ENCODE data around the gene NSG1. TPM values are rescaled to one million over a fixed set of nuclear protein-coding genes. Genes with fewer than 3 reads are reported as not detected.

The NSG1 gene
- total and polyA plus RNA-seq, 4 experiments from 2014 or later, result 48.8 to 82.6 (median 75.0) TPM

DNA sequence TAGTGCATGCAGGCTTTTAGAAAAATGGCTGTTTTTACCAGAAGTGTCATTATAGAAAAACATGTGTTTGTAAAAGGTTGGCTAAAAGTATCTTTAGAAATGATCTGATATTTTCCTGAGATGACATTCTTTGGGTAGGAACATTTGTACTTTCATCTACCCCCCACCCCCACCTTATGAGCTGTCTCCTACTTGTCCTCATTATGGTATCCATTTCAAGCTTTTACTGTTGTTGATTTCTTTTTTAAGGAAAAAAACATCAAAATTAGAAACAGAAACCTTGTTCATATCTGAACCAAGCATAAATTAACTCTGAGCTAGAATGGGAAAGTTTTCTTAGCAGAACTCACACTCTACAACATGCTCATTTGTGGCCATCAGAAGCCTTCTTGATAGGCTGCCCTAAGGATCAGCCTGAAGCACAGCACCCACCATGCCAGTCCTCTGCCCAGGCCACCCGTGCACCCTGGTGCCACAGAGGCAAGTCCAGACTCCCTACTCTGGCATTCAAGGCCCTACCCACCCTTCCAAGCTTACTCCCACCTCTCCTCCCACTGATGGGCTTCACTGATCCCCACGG, 49.4 kb downstream of the NSG1 start:
- POLR2A ChIA-PET (ENCODE audit: partially characterized antibody), result no interaction called here

DNA sequence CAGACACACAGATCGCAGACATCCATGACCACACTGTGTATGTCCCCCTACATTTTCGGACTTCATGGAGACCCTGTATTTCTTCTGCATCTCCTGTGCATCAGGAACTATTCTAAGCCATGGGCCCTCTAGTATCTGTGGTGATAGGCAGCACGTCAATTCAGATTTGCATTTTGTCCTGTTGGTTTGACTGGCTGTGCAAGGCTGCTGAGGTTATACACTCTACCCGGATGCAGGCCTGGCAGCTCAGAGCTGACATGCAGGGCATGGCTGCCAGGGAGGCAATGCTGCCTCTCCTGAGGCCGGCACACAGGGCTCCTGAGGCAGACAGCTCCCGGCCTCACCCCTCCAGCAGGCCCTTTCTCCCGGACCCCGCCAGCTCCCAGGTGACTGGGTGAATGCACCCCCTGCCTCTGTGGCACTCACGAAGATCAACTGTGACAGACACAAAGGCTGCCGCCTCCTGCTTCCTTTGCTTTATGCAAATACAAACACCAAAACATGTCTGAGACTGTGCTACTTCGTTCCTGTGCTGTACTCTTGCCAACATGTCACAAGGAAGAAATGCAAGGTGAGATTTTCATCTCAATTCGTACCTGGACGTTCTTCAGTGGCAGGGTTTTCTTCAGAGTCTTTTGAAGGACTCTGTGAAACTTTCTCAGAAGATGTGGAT, 51.0 kb downstream of the NSG1 start:
- intact Hi-C loops (cut with micrococcal nuclease), result no loop called here
- Histone ChIP-seq H3K4me3 (ENCODE audit: low read length in 2 of 2) (no peak overlapping the region), H3K36me3 (ENCODE audit: insufficient read depth, low read length) (peaks cover 17% of the 10 kb centered on the region), H3K27ac (ENCODE audit: low read depth, low read length) (no peak overlapping the region), H3K9me3 (ENCODE audit: control insufficient read depth in 1 of 2, low read length in 2 of 2) (no peaks in the 10 kb centered on the region), H3K4me1 (ENCODE audit: insufficient read depth, low read length) (no peaks in the 10 kb centered on the region), H3K27me3 (ENCODE audit: insufficient read depth, low read length) (no peaks in the 10 kb centered on the region)
- peak overlapping the region in 1 of 8 donors; percentile 12 for H3K4me3 Mint-ChIP-seq
- ChIA-PET POLR2A (ENCODE audit: partially characterized antibody) (no interaction called here), CTCF (ENCODE audit: partially characterized antibody) (interaction anchor here (1.5 to 1.6 kb wide), 2 partner anchors 10 kb away, joined by 4 read pairs; no protein-coding TSS in a partner anchor)
- H3K27me3 Mint-ChIP-seq, result no peaks in the 10 kb centered on the region
- peaks cover 13 to 41% of the 10 kb centered on the region in 2 donors for H3K36me3 Mint-ChIP-seq
- H3K4me1 Mint-ChIP-seq, result peaks cover 0 to 9% (median 2%) of the 10 kb centered on the region in 4 donors
- H3K9me3 Mint-ChIP-seq, result no peaks in the 10 kb centered on the region
- DNase-seq, result no peak
- H3K27ac Mint-ChIP-seq, result peak overlapping the region in 3 of 7 donors; percentile 24 to 64 (median 57)

More for the DNA sequence above, 49.4 kb downstream of the NSG1 start:
- no peak overlapping the region for H3K27ac ChIP-seq (ENCODE audit: low read depth, low read length)
- Mint-ChIP-seq H3K36me3 (peaks cover 15 to 42% of the 10 kb centered on the region in 2 donors), H3K9me3 (no peaks in the 10 kb centered on the region), H3K4me1 (peaks cover 0 to 6% (median 3%) of the 10 kb centered on the region in 4 donors), H3K4me3 (no peak overlapping the region), H3K27me3 (no peaks in the 10 kb centered on the region), H3K27ac (peak overlapping the region in 2 of 7 donors; percentile 81 to 82)
- intact Hi-C loops (cut with micrococcal nuclease), result no loop called here
- H3K27me3 ChIP-seq (ENCODE audit: insufficient read depth, low read length), result no peaks in the 10 kb centered on the region
- DNase-seq, result no peak
- peaks cover 17% of the 10 kb centered on the region for H3K36me3 ChIP-seq (ENCODE audit: insufficient read depth, low read length)
- no peaks in the 10 kb centered on the region for H3K9me3 ChIP-seq (ENCODE audit: control insufficient read depth in 1 of 2, low read length in 2 of 2)
- no peak overlapping the region for H3K4me3 ChIP-seq (ENCODE audit: low read length in 2 of 2)
- CTCF ChIA-PET (ENCODE audit: partially characterized antibody), result interaction anchor here (0.6 to 1.5 kb wide), 4 partner anchors 8 to 53 kb away, joined by 3 to 4 read pairs (median 3); no protein-coding TSS in a partner anchor
- H3K4me1 ChIP-seq (ENCODE audit: insufficient read depth, low read length), result no peaks in the 10 kb centered on the region

DNA sequence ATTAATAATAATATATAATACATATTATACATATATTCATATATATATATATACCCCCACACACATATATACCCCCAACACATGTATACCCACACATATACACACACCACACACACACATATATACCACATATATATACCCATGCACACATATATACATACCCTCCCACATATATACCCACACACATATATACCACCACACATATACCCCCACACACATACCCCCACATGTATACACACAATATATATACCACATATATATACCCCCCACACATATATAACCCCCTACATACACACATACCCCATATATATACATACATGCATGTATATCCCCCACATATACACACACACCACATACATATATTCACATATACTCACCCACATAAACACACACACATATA, 52.0 kb downstream of the NSG1 start:
- intact Hi-C loops (cut with micrococcal nuclease), result no loop called here
- POLR2A ChIA-PET (ENCODE audit: partially characterized antibody), result no interaction called here

DNA sequence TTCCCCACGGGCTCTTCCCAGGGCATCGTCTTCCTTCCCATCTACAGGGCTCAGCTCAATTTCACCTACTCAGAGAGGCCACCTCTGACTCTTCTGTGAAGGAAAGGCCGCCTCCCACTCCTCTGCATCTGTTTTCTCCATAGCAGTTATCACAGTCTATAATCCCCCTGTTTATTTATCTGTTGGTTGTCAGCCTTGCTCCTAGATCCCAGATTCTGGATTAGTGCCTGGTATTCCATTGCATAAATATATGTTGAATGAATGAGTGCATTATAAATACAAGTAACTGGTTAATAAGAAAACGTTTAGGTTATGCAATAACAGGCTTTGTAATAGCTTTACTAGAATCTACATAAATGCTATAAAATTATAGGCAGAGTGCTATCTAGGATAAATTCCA, 52.9 kb downstream of the NSG1 start:
- no peak for DNase-seq
- H3K27me3 ChIP-seq (ENCODE audit: insufficient read depth, low read length), result no peaks in the 10 kb centered on the region
- no peaks in the 10 kb centered on the region for H3K9me3 ChIP-seq (ENCODE audit: control insufficient read depth in 1 of 2, low read length in 2 of 2)
- H3K4me3 ChIP-seq (ENCODE audit: low read length in 2 of 2), result no peak overlapping the region
- peaks cover 16 to 36% of the 10 kb centered on the region in 2 donors for H3K36me3 Mint-ChIP-seq
- H3K27me3 Mint-ChIP-seq, result no peaks in the 10 kb centered on the region
- H3K27ac Mint-ChIP-seq, result no peak overlapping the region
- intact Hi-C loops (cut with micrococcal nuclease), result no loop called here
- no peak overlapping the region for H3K4me3 Mint-ChIP-seq
- POLR2A ChIA-PET (ENCODE audit: partially characterized antibody), result interaction anchor here (0.6 kb wide), 1 partner anchor 24 kb away, joined by 3 read pairs; no protein-coding TSS in a partner anchor
- no peak overlapping the region for H3K27ac ChIP-seq (ENCODE audit: low read depth, low read length)
- peaks cover 0 to 9% (median 2%) of the 10 kb centered on the region in 4 donors for H3K4me1 Mint-ChIP-seq
- no peaks in the 10 kb centered on the region for H3K4me1 ChIP-seq (ENCODE audit: insufficient read depth, low read length)
- peaks cover 17% of the 10 kb centered on the region for H3K36me3 ChIP-seq (ENCODE audit: insufficient read depth, low read length)
- CTCF ChIA-PET (ENCODE audit: partially characterized antibody), result interaction anchor here (1.4 kb wide), 1 partner anchor 9 kb away, joined by 6 read pairs; no protein-coding TSS in a partner anchor
- no peaks in the 10 kb centered on the region for H3K9me3 Mint-ChIP-seq

More for the DNA sequence above, 52.0 kb downstream of the NSG1 start:
- no peaks in the 10 kb centered on the region for H3K9me3 ChIP-seq (ENCODE audit: control insufficient read depth in 1 of 2, low read length in 2 of 2)
- H3K27me3 Mint-ChIP-seq, result no peaks in the 10 kb centered on the region
- DNase-seq, result no peak
- no peak overlapping the region for H3K27ac ChIP-seq (ENCODE audit: low read depth, low read length)
- H3K9me3 Mint-ChIP-seq, result no peaks in the 10 kb centered on the region
- CTCF ChIA-PET (ENCODE audit: partially characterized antibody), result no interaction called here
- peaks cover 14 to 39% of the 10 kb centered on the region in 2 donors for H3K36me3 Mint-ChIP-seq
- H3K27me3 ChIP-seq (ENCODE audit: insufficient read depth, low read length), result no peaks in the 10 kb centered on the region
- no peaks in the 10 kb centered on the region for H3K4me1 ChIP-seq (ENCODE audit: insufficient read depth, low read length)
- no peak overlapping the region for H3K4me3 Mint-ChIP-seq
- H3K4me1 Mint-ChIP-seq, result peaks cover 0 to 9% (median 2%) of the 10 kb centered on the region in 4 donors
- H3K36me3 ChIP-seq (ENCODE audit: insufficient read depth, low read length), result peaks cover 17% of the 10 kb centered on the region
- peak overlapping the region in 1 of 7 donors; percentile 62 for H3K27ac Mint-ChIP-seq
- H3K4me3 ChIP-seq (ENCODE audit: low read length in 2 of 2), result no peak overlapping the region

DNA sequence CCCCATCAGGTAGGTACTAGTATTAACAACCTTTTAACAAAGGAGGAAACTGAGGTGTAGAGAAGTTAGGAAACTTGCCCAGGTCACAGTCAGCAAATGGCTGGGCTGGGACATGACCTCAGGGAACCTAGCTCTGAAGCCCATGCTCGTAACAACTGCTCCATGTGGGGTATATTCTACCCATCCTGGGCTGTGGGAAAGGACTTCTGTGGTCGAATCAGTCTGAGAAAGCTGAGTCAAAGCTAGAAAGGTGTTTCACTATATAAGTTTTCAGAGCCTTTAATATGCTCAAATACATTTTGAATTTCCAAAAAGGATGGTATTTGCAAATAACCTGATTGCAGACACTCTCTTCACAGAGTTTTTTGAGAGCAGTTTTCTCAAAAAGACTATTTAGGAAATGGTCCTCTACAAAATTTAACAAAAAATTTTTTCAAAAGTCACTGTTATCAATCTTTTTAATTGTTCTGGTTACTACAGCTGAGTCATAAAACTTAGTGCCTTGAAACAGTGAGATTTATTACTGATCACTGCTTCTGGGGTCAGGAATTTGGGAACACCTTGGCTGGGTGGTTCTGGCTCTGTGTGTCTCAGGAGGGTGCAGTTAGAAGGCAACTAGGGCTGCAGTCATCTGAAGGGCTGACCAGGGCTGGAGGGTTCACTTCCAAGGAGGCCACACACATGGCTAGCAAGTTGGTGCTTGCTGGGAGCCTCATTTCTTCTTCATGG, 53.6 kb downstream of the NSG1 start:
- Histone ChIP-seq H3K36me3 (ENCODE audit: insufficient read depth, low read length) (peaks cover 16% of the 10 kb centered on the region), H3K9me3 (ENCODE audit: control insufficient read depth in 1 of 2, low read length in 2 of 2) (no peaks in the 10 kb centered on the region), H3K4me3 (ENCODE audit: low read length in 2 of 2) (no peak overlapping the region), H3K27me3 (ENCODE audit: insufficient read depth, low read length) (no peaks in the 10 kb centered on the region), H3K27ac (ENCODE audit: low read depth, low read length) (no peak overlapping the region), H3K4me1 (ENCODE audit: insufficient read depth, low read length) (no peaks in the 10 kb centered on the region)
- Mint-ChIP-seq H3K27ac (peak overlapping the region in 1 of 7 donors; percentile 43), H3K27me3 (no peaks in the 10 kb centered on the region), H3K9me3 (no peaks in the 10 kb centered on the region), H3K36me3 (peaks cover 16 to 30% of the 10 kb centered on the region in 2 donors), H3K4me1 (peaks cover 0 to 9% (median 2%) of the 10 kb centered on the region in 4 donors), H3K4me3 (no peak overlapping the region)
- no peak for DNase-seq
- intact Hi-C loops (cut with micrococcal nuclease), result no loop called here
- ChIA-PET POLR2A (ENCODE audit: partially characterized antibody) (interaction anchor here (0.6 kb wide), 1 partner anchor 24 kb away, joined by 3 read pairs; no protein-coding TSS in a partner anchor), CTCF (ENCODE audit: partially characterized antibody) (interaction anchor here (0.5 to 1.4 kb wide), 2 partner anchors 10 to 188 kb away, joined by 3 to 6 read pairs; no protein-coding TSS in a partner anchor)

DNA sequence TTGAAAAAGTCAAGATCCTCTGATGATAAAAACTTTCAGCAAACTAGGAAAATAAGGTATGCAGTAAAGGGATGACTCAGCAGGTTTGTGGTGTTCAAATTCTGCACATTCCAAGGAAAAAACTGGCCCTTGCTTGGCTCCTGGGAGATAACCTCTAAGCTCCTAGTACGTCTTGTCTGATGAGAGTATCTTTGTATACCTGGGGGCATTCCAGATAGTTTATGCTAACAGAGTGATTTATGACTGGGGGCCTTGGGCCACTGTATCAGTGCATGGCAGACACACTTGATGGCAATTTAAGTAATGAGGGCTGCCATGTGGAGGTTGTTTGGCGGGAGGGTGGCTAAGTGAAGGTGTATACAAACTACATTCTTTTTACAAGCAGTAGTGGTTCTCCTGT, 56.9 kb downstream of the NSG1 start:
- H3K36me3 ChIP-seq (ENCODE audit: insufficient read depth, low read length), result no peaks in the 10 kb centered on the region
- DNase-seq, result no peak
- no peak overlapping the region for H3K4me3 Mint-ChIP-seq
- no peak overlapping the region for H3K27ac ChIP-seq (ENCODE audit: low read depth, low read length)
- H3K4me1 ChIP-seq (ENCODE audit: insufficient read depth, low read length), result no peaks in the 10 kb centered on the region
- peaks cover 14 to 21% of the 10 kb centered on the region in 2 donors for H3K36me3 Mint-ChIP-seq
- H3K4me1 Mint-ChIP-seq, result peaks cover 0 to 4% (median under 1%) of the 10 kb centered on the region in 4 donors
- intact Hi-C loops (cut with micrococcal nuclease), result no loop called here
- no peaks in the 10 kb centered on the region for H3K27me3 Mint-ChIP-seq
- H3K27ac Mint-ChIP-seq, result no peak overlapping the region
- no peaks in the 10 kb centered on the region for H3K27me3 ChIP-seq (ENCODE audit: insufficient read depth, low read length)
- no peaks in the 10 kb centered on the region for H3K9me3 Mint-ChIP-seq
- ChIA-PET POLR2A (ENCODE audit: partially characterized antibody) (no interaction called here), CTCF (ENCODE audit: partially characterized antibody) (no interaction called here)
- H3K4me3 ChIP-seq (ENCODE audit: low read length in 2 of 2), result no peak overlapping the region
- H3K9me3 ChIP-seq (ENCODE audit: control insufficient read depth in 1 of 2, low read length in 2 of 2), result no peaks in the 10 kb centered on the region

DNA sequence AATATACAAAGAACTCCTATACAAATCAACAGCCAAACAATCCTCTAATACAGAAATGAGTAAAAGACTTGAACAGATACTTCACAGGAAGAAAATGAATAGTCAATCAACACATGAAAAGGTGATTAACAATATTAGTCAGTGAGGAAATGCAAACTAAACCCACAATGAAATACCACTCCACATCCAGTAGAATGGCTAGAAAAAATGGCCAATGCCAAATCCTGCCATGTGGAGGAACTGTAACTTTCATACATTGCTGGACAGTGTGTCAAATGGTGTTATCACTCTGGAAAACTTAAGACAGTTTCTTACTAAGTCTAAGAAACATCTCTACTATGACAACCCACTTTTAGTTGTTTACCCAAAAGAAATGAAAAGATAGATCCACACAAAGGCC, 59.5 kb downstream of the NSG1 start:
- H3K27ac ChIP-seq (ENCODE audit: low read depth, low read length), result no peak overlapping the region
- DNase-seq, result no peak
- H3K4me1 Mint-ChIP-seq, result peaks cover 0 to 4% (median 0%) of the 10 kb centered on the region in 4 donors
- H3K4me1 ChIP-seq (ENCODE audit: insufficient read depth, low read length), result no peaks in the 10 kb centered on the region
- H3K9me3 Mint-ChIP-seq, result no peaks in the 10 kb centered on the region
- H3K36me3 Mint-ChIP-seq, result peaks cover 13 to 26% of the 10 kb centered on the region in 2 donors
- H3K36me3 ChIP-seq (ENCODE audit: insufficient read depth, low read length), result no peaks in the 10 kb centered on the region
- H3K9me3 ChIP-seq (ENCODE audit: control insufficient read depth in 1 of 2, low read length in 2 of 2), result no peaks in the 10 kb centered on the region
- H3K4me3 Mint-ChIP-seq, result no peak overlapping the region
- H3K27ac Mint-ChIP-seq, result no peak overlapping the region
- ChIA-PET CTCF (ENCODE audit: partially characterized antibody) (interaction anchor here (1.3 kb wide), 1 partner anchor 15 kb away, joined by 3 read pairs; no protein-coding TSS in a partner anchor), POLR2A (ENCODE audit: partially characterized antibody) (no interaction called here)
- intact Hi-C loops (cut with micrococcal nuclease), result no loop called here
- no peaks in the 10 kb centered on the region for H3K27me3 ChIP-seq (ENCODE audit: insufficient read depth, low read length)
- no peaks in the 10 kb centered on the region for H3K27me3 Mint-ChIP-seq
- no peak overlapping the region for H3K4me3 ChIP-seq (ENCODE audit: low read length in 2 of 2)
